H1 (cell line): ENCODE data around the gene SNX20. TPM values are rescaled to one million over a fixed set of nuclear protein-coding genes. Genes with fewer than 3 reads are reported as not detected.
A peak's percentile ranks its signal among the peaks of the same experiment; 100 is the strongest.

Experiments used
- CTCF ChIA-PET: fragments of 300-600 bp; sonication (Branson Sonifier 250); formaldehyde crosslinking; loops from one replicate; lab custom pipeline; 2021; ENCODE audit not compliant: partially characterized antibody; lab: Charles Lee
- POLR2A ChIA-PET: fragments of 300-600 bp; sonication (Branson Sonifier 250); formaldehyde crosslinking; loops from one replicate; lab custom pipeline; 2021; ENCODE audit warnings: inconsistent platforms; ENCODE audit not compliant: partially characterized antibody; lab: Charles Lee
- DNase-seq, 2 experiments: peaks; one replicate each; pipeline versions ENCODE4 v3.0.0 to v3.0.0-alpha.2; 2010 to 2022; ENCODE audit warnings: low spot score in 2 of 2, low read depth in 1 of 2, mixed read lengths in 1 of 2
- FAIRE-seq: peaks from 2 replicates; lab custom pipeline; 2011; peaks lifted over from hg19 to GRCh38; lab: Jason Lieb, UNC
- H2AFZ ChIP-seq: 2 replicates; pipeline ENCODE4 v1.8.1; 2012; ENCODE audit warnings: low read length, inconsistent platforms
- H2AK5ac ChIP-seq: 2 replicates; pipeline ENCODE4 v1.6.1; 2013; ENCODE audit warnings: low read depth, low read length
- H2BK120ac ChIP-seq: replicated peaks from 2 replicates; pipeline ENCODE3; 2013; ENCODE audit warnings: low read depth, low read length, inconsistent platforms
- H2BK12ac ChIP-seq: 2 replicates; pipeline ENCODE4 v1.6.1; 2013; ENCODE audit warnings: low read depth, low read length
- H2BK15ac ChIP-seq: 2 replicates; pipeline ENCODE4 v1.6.1; 2013; ENCODE audit warnings: low read length
- H2BK20ac ChIP-seq: 2 replicates; pipeline ENCODE4 v1.6.1; 2013; ENCODE audit warnings: low read length
- H2BK5ac ChIP-seq: 2 replicates; pipeline ENCODE4 v1.6.1; 2013; ENCODE audit warnings: low read depth, low read length
- H3K14ac ChIP-seq: 2 replicates; pipeline ENCODE4 v1.6.1; 2013; ENCODE audit warnings: inconsistent platforms; ENCODE audit not compliant: insufficient read length
- H3K18ac ChIP-seq: 2 replicates; pipeline ENCODE4 v1.6.1; 2013; ENCODE audit warnings: low read length; ENCODE audit errors: extremely low read depth
- H3K23ac ChIP-seq: 2 replicates; pipeline ENCODE4 v1.6.1; 2013; ENCODE audit warnings: inconsistent platforms; ENCODE audit not compliant: insufficient read length
- H3K23me2 ChIP-seq: 2 replicates; pipeline ENCODE4 v1.6.1; 2013; ENCODE audit warnings: low read depth, low read length
- H3K27ac ChIP-seq: 2 replicates; pipeline ENCODE4 v1.6.1; 2011; ENCODE audit warnings: low read depth, low read length, inconsistent platforms
- H3K27me3 ChIP-seq, 4 experiments: replicated peaks in 1 of 4; 1 replicate in 1 of 4; 2 replicates in 3 of 4; pipeline versions ENCODE4 v1.6.1 to v1.8.1; 2011 to 2013; ENCODE audit warnings: low read length in 3 of 4, mild to moderate bottlenecking in 3 of 4, inconsistent platforms in 2 of 4, mixed read lengths in 2 of 4, moderate library complexity in 1 of 4; ENCODE audit not compliant: control insufficient read depth in 3 of 4, insufficient read depth in 3 of 4; ENCODE audit errors: extremely low read depth in 1 of 4
- H3K36me3 ChIP-seq, 4 experiments: 2 replicates each; pipeline versions ENCODE4 v1.6.1 to v1.8.1; 2011 to 2013; ENCODE audit warnings: mild to moderate bottlenecking in 4 of 4, low read length in 3 of 4, moderate library complexity in 2 of 4, control low read depth in 1 of 4, inconsistent platforms in 1 of 4; ENCODE audit not compliant: insufficient read depth in 4 of 4, control insufficient read depth in 2 of 4
- H3K4ac ChIP-seq: replicated peaks from 2 replicates; pipeline ENCODE3; 2013; ENCODE audit warnings: low read length, low read depth, mixed read lengths, inconsistent platforms; ENCODE audit not compliant: insufficient read length
- H3K4me1 ChIP-seq, 4 experiments: replicated peaks in 1 of 4; 1 replicate in 1 of 4; 2 replicates in 3 of 4; pipeline versions ENCODE4 v1.6.1 to v1.8.1; 2011 to 2013; ENCODE audit warnings: low read length in 3 of 4, inconsistent platforms in 2 of 4, mixed read lengths in 1 of 4; ENCODE audit not compliant: insufficient read depth in 4 of 4, control insufficient read depth in 3 of 4
- H3K4me2 ChIP-seq, 2 experiments: 2 replicates each; pipeline versions ENCODE4 v1.6.1 to v1.8.1; 2011 to 2013; ENCODE audit warnings: low read depth in 2 of 2, low read length in 2 of 2, control low read depth in 1 of 2, inconsistent platforms in 1 of 2, mild to moderate bottlenecking in 1 of 2; ENCODE audit not compliant: insufficient read depth in 1 of 2
- H3K4me3 ChIP-seq, 4 experiments: fragments of 200-600, 300-600 bp in 1 of 4; sonication (generic), shearing (Covaris generic), sonication (Bioruptor Twin) in 1 of 4; 2 replicates each; pipeline versions ENCODE4 v1.5.1 to v1.8.1; 2011 to 2016; ENCODE audit warnings: low read length in 4 of 4, low read depth in 3 of 4, control low read depth in 2 of 4, inconsistent platforms in 2 of 4, mild to moderate bottlenecking in 2 of 4, mixed read lengths in 1 of 4, moderate library complexity in 1 of 4; ENCODE audit not compliant: insufficient read depth in 2 of 4; ENCODE audit errors: extremely low read depth in 1 of 4
- H3K56ac ChIP-seq: replicated peaks from 2 replicates; pipeline ENCODE3; 2013; ENCODE audit warnings: low read depth, mild to moderate bottlenecking, mixed read lengths, low read length, inconsistent platforms; ENCODE audit not compliant: insufficient read length
- H3K79me1 ChIP-seq: 2 replicates; pipeline ENCODE4 v1.6.1; 2013; ENCODE audit warnings: low read depth, low read length, control low read depth
- H3K79me2 ChIP-seq, 2 experiments: 2 replicates each; pipeline versions ENCODE4 v1.6.1 to v1.8.1; 2012 to 2013; ENCODE audit warnings: low read length in 2 of 2, mild to moderate bottlenecking in 2 of 2, inconsistent platforms in 1 of 2; ENCODE audit not compliant: insufficient read depth in 2 of 2, control insufficient read depth in 1 of 2
- H3K9ac ChIP-seq, 4 experiments: replicated peaks in 1 of 4; 1 replicate in 1 of 4; 2 replicates in 3 of 4; pipeline versions ENCODE4 v1.6.1 to v1.8.1; 2011 to 2013; ENCODE audit warnings: low read depth in 3 of 4, low read length in 3 of 4, control low read depth in 2 of 4, mild to moderate bottlenecking in 2 of 4, moderate library complexity in 2 of 4, inconsistent platforms in 1 of 4; ENCODE audit errors: extremely low read depth in 1 of 4
- H3K9me3 ChIP-seq, 2 experiments: 2 replicates each; pipeline versions ENCODE4 v1.6.1 to v1.8.1; 2012 to 2013; ENCODE audit warnings: mild to moderate bottlenecking in 2 of 2, moderate library complexity in 2 of 2, control low read depth in 1 of 2, inconsistent platforms in 1 of 2, low read depth in 1 of 2, low read length in 1 of 2, mixed read lengths in 1 of 2; ENCODE audit not compliant: insufficient read depth in 2 of 2
- H4K20me1 ChIP-seq, 2 experiments: replicated peaks in 1 of 2; 2 replicates each; pipeline versions ENCODE3 to v1.8.1; 2011 to 2013; ENCODE audit warnings: inconsistent platforms in 2 of 2, low read length in 2 of 2, mild to moderate bottlenecking in 1 of 2; ENCODE audit not compliant: insufficient read depth in 2 of 2, control insufficient read depth in 1 of 2
- H4K5ac ChIP-seq: 2 replicates; pipeline ENCODE4 v1.6.1; 2013; ENCODE audit warnings: low read length, low read depth, mixed read lengths, inconsistent platforms; ENCODE audit not compliant: insufficient read length
- H4K8ac ChIP-seq: 2 replicates; pipeline ENCODE4 v1.8.0; 2013; ENCODE audit warnings: mild to moderate bottlenecking, moderate library complexity, low read length, inconsistent platforms; ENCODE audit not compliant: insufficient read depth; ENCODE audit errors: extremely low read depth
- H4K91ac ChIP-seq: replicated peaks from 2 replicates; pipeline ENCODE3; 2013; ENCODE audit warnings: low read length, mixed read lengths, inconsistent platforms; ENCODE audit not compliant: insufficient read length
- CBX5 ChIP-seq: fragments of 300-800, 300-1000 bp; sonication (generic); IDR thresholded peaks from 2 replicates; pipeline ENCODE4 v1.7.1; 2016; ENCODE audit warnings: antibody characterized with exemption, low read length, low read depth
- NRF1 ChIP-seq: IDR thresholded peaks from 2 replicates; pipeline ENCODE4 v1.6.1; 2011; ENCODE audit warnings: mild to moderate bottlenecking, low read depth, low read length, improper control_type of control experiment
- YY1 ChIP-seq: IDR thresholded peaks from 2 replicates; pipeline ENCODE4 v1.6.1; 2011; ENCODE audit warnings: low read depth, mild to moderate bottlenecking, low read length
- WGBS, 2 experiments: shearing (Covaris generic) in 1 of 2; methylation state at CpG; one replicate each; pipeline versions ENCODE4 v1.1.6 to v1.1.7; 2013 to 2015; ENCODE audit warnings: low lambda C conversion rate in 2 of 2, mixed read lengths in 2 of 2, inconsistent platforms in 1 of 2, low coverage in 1 of 2, missing lambda C conversion rate in 1 of 2; ENCODE audit not compliant: insufficient replicate concordance in 2 of 2, insufficient coverage in 1 of 2, insufficient read length in 1 of 2; ENCODE audit errors: extremely low coverage in 1 of 2, missing lambda C conversion rate in 1 of 2; 5-methylcytosine and 5-hydroxymethylcytosine counted together
- polyA plus RNA-seq, 7 experiments: library from polyadenylated mRNA; depleted of rRNA in 3 of 7; stranded (reverse) in 5 of 7; unstranded in 2 of 7; fragments of >200 nt in 5 of 7; fragments of 200-250 nt in 2 of 7; gene quantifications; 1 replicate in 5 of 7; 2 replicates in 1 of 7; 4 replicates in 1 of 7; pipeline versions ENCODE4 v1.2.1 to v1.2.3, GENCODE V29; 2011 to 2013; ENCODE audit warnings: missing spikeins in 2 of 7, mixed read lengths in 2 of 7
- total RNA-seq: library from RNA; stranded (reverse); fragmentation: NEBNext Ultra II Directional; extraction: Animal tissue kit (Norgen Biotek cat#: 25700); gene quantifications from 2 replicates; pipeline ENCODE4 v1.2.1, GENCODE V29; 2021

Gene SNX20
- total and polyA plus RNA-seq, 2 of the 8 experiments (the other 6 are each of a cell fraction or from before 2014, with no cell fraction given) = not detected

DNA sequence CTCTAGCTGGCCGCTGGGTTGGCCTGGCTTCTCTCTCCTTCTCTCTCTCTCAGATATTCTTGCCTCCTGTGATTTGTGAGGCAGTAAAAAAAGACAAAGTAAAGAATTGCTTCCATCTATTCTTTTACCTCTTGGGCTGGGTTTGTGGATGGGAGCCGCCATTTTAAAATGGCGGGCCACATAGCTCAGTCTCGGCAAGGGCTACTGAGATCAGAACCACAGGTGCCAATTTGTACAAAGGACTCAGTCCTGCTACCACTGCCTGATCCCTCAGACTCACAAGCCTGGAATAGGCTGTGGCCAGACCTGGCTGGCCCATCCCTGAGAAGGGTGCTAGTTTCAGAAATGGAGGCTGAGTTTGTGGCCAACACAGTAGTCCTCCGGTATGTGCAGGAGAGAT, 36.4 kb upstream of the SNX20 start:
- CTCF ChIA-PET = interaction anchor here (1.3 to 2.4 kb wide), 3 partner anchors 38 to 89 kb away, joined by 3 to 11 read pairs (median 8); no protein-coding TSS in a partner anchor

More for the DNA sequence above, 36.4 kb upstream of the SNX20 start:
- Histone ChIP-seq H4K5ac (no peak overlapping the region), H3K36me3 (no peaks in the 10 kb centered on the region), H2AFZ (no peak overlapping the region), H3K56ac (no peak overlapping the region), H2BK120ac (no peak overlapping the region), H4K20me1 (no peaks in the 10 kb centered on the region), H3K79me1 (no peaks in the 10 kb centered on the region), H3K23me2 (peaks cover 2% of the 10 kb centered on the region; the same call in 1 of the 2 replicates), H3K23ac (no peak overlapping the region), H3K79me2 (no peaks in the 10 kb centered on the region), H3K9ac (no peak overlapping the region), H2AK5ac (no peak overlapping the region), H3K27me3 (no peaks in the 10 kb centered on the region), H3K4me2 (no peak overlapping the region), H3K4me1 (peaks cover 0 to 12% (median 3%) of the 10 kb centered on the region in 4 experiments; a peak in 5 of 7 replicates), H3K4ac (no peak overlapping the region), H4K8ac (no peak overlapping the region), H4K91ac (no peak overlapping the region), H3K18ac (no peak overlapping the region), H3K4me3 (no peak overlapping the region), H2BK5ac (no peak overlapping the region), H2BK15ac (no peak overlapping the region), H2BK20ac (no peak overlapping the region), H3K9me3 (no peaks in the 10 kb centered on the region), H2BK12ac (no peak overlapping the region), H3K14ac (no peak overlapping the region), H3K27ac (no peak overlapping the region)
- DNase-seq = no peak
- 93% methylated on average over 5 of the region's 5 CpGs; no CpG with 5 or more reads in 1 of the 2 experiments for WGBS, 2 experiments
- no peak for FAIRE-seq
- TF ChIP-seq YY1 (peak; percentile 79), CBX5 (no peak), NRF1 (no peak)
- POLR2A ChIA-PET = no interaction called here
